ENCODE data around the gene ATP9B. TPM values are rescaled to one million over a fixed set of nuclear protein-coding genes. Genes with fewer than 3 reads are reported as not detected.
A peak's percentile ranks its signal among the peaks of the same experiment; 100 is the strongest.

ATP9B gene
- total RNA-seq, 1 donor from 2014 or later: 49.2 TPM

DNA sequence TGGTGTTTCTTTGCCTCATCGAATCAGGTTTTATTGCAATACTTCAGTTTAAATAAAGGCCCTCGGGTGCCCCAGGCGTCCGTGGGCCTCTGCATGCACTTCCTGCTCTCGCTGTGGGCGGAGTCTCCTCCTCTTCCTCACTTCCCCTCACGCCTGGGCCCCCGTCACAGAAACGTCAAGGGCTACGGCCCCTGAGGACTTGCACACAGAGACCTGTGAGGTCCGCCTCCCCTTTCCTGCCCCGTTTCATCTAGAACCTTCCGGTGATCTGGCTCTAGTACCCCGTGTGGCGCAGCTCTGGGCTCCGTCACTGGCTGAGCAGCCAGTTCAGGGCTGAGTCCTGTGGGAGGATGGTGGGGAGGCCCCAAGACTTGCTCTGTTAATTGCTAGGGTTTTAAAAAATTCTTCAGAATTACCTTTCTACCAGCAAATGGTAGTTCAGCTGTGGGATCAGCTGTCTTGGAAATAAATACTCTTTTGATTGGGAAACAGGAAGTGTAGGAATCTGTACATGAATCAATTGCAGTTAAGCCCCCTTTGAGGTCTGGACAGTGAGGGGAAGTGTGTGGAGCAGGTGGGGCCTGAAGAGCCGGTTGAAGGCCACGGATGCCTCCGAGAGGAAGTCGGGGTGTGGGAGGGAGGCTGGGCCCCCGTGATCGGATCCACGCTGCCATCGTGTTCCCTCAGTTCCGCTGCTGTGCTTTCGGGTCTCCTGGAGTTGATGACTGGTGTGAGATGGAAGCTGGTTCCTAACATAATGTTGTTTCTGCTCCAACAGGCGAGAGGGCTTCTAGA is 336.8 kb downstream of the ATP9B start:
- ChIA-PET POLR2A (interaction anchor here (0.7 to 2.3 kb wide), 18 partner anchors 9 to 338 kb away, joined by 3 to 26 read pairs (median 4); partner anchors contain the start of gene NFATC1), CTCF (interaction anchor here (0.7 to 1.6 kb wide), 4 partner anchors 9 to 117 kb away, joined by 3 to 9 read pairs (median 4); no protein-coding TSS in a partner anchor)
- Mint-ChIP-seq H3K27ac (peak overlapping the region; percentile 98), H3K27me3 (no peaks in the 10 kb centered on the region), H3K36me3 (ENCODE audit: low read depth) (peaks cover 24% of the 10 kb centered on the region), H3K4me3 (peak overlapping the region; percentile 80), H3K4me1 (peaks cover 65% of the 10 kb centered on the region), H3K9me3 (no peaks in the 10 kb centered on the region)
- TF ChIP-seq, protein P1, sequence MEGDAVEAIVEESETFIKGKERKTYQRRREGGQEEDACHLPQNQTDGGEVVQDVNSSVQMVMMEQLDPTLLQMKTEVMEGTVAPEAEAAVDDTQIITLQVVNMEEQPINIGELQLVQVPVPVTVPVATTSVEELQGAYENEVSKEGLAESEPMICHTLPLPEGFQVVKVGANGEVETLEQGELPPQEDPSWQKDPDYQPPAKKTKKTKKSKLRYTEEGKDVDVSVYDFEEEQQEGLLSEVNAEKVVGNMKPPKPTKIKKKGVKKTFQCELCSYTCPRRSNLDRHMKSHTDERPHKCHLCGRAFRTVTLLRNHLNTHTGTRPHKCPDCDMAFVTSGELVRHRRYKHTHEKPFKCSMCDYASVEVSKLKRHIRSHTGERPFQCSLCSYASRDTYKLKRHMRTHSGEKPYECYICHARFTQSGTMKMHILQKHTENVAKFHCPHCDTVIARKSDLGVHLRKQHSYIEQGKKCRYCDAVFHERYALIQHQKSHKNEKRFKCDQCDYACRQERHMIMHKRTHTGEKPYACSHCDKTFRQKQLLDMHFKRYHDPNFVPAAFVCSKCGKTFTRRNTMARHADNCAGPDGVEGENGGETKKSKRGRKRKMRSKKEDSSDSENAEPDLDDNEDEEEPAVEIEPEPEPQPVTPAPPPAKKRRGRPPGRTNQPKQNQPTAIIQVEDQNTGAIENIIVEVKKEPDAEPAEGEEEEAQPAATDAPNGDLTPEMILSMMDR (IDR thresholded peaks at IDR 0.05): no peak
- peak; percentile 81 for DNase-seq
- intact Hi-C loops (cut with micrococcal nuclease): loop anchor here (1.0 kb wide), 6 partner anchors 11 to 273 kb away; partner anchors contain the start of genes CTDP1 and NFATC1
- peak; percentile 89 for ATAC-seq (ENCODE audit: low read depth)

DNA sequence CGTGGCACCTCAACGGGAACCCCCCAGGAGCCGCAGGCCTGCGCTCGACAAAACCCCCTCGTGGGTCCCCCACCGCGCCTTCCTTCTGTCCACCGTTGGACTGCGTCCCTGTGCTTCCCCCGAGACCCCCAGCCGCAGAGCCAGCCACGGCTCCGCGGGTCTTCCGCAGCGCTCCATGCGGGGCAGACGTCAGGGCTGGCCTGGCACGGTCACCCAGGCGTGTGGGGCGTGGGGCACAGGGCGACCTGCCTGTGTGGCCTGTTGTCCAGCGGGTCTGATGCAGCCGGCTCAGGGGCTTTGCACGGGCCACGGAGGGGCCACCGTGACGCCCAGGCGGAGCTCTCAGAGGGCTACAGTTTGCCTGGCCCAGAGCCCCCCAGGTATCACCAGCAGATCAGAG is 337.5 kb downstream of the ATP9B start:
- CTCF ChIA-PET: no interaction called here
- POLR2A ChIA-PET: interaction anchor here (0.7 to 2.3 kb wide), 9 partner anchors 9 to 338 kb away, joined by 3 to 26 read pairs (median 7); partner anchors contain the start of gene NFATC1
- Mint-ChIP-seq H3K27me3 (no peaks in the 10 kb centered on the region), H3K36me3 (ENCODE audit: low read depth) (peaks cover 23% of the 10 kb centered on the region), H3K27ac (peak overlapping the region; percentile 98), H3K4me1 (peaks cover 58% of the 10 kb centered on the region), H3K9me3 (no peaks in the 10 kb centered on the region), H3K4me3 (peak overlapping the region; percentile 80)
- TF ChIP-seq, protein P1 (IDR thresholded peaks at IDR 0.05): no peak
- no peak for ATAC-seq (ENCODE audit: low read depth)
- DNase-seq: no peak
- intact Hi-C loops (cut with micrococcal nuclease): loop anchor here (1.0 kb wide), 2 partner anchors 29 to 60 kb away; no protein-coding TSS in a partner anchor

DNA sequence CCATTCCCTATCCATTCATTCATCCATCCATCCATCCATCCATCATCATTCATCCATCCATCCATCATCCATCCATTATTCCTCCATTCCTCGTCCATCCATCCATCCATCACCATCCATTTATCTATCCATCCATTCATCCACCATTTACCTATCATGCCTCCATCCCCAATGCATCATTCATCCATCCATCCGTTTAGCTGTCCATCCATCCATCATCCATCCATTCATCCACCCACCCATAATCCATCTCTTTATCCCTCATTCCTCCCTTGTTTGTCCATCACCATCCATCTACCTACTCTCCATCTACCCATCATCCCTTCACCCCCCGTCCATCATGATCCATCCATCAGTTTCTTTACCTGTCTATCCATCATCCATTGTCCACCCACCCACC is 340.1 kb downstream of the ATP9B start:
- CTCF ChIA-PET: no interaction called here
- DNase-seq (no peak), ATAC-seq (ENCODE audit: low read depth) (no peak)
- H3K27ac Mint-ChIP-seq: no peak overlapping the region
- H3K9me3 Mint-ChIP-seq: no peaks in the 10 kb centered on the region
- H3K4me3 Mint-ChIP-seq: no peak overlapping the region
- peaks cover 46% of the 10 kb centered on the region for H3K36me3 Mint-ChIP-seq (ENCODE audit: low read depth)
- TF ChIP-seq, protein P1 (IDR thresholded peaks at IDR 0.05): no peak
- POLR2A ChIA-PET: no interaction called here
- peaks cover 35% of the 10 kb centered on the region for H3K4me1 Mint-ChIP-seq
- no peaks in the 10 kb centered on the region for H3K27me3 Mint-ChIP-seq
- intact Hi-C loops (cut with micrococcal nuclease): no loop called here

DNA sequence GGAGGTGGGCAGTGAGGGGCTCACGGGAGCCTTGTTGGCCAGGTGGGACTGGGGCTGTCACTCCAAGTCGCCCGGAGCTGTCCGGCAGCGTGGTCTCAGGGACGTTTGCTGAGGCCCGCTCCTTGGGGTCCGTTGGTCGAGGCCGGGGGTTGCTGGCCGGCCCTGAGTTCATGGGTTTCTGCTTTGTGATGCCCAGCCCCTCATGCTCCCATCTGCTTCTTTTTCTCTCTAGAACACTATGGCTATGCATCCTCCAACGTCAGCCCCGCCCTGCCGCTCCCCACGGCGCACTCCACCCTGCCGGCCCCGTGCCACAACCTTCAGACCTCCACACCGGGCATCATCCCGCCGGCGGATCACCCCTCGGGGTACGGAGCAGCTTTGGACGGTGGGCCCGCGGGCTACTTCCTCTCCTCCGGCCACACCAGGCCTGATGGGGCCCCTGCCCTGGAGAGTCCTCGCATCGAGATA is 341.0 kb downstream of the ATP9B start:
- Mint-ChIP-seq H3K27ac (no peak overlapping the region), H3K4me1 (peaks cover 33% of the 10 kb centered on the region)
- CTCF ChIA-PET: no interaction called here

More for the DNA sequence above, 341.0 kb downstream of the ATP9B start:
- no peaks in the 10 kb centered on the region for H3K27me3 Mint-ChIP-seq
- H3K4me3 Mint-ChIP-seq: no peak overlapping the region
- POLR2A ChIA-PET: no interaction called here
- H3K36me3 Mint-ChIP-seq (ENCODE audit: low read depth): peaks cover 53% of the 10 kb centered on the region
- H3K9me3 Mint-ChIP-seq: no peaks in the 10 kb centered on the region
- TF ChIP-seq, protein P1 (IDR thresholded peaks at IDR 0.05): no peak
- DNase-seq: no peak
- intact Hi-C loops (cut with micrococcal nuclease): no loop called here
- no peak for ATAC-seq (ENCODE audit: low read depth)
